HL-60/S4 (cell line): ENCODE measurements around the gene NAPSA.

Experiments
- in situ Hi-C: fragments of 300-500 bp; cut with MboI; formaldehyde crosslinking; loops from 2 replicates; pipeline ENCODE4 v1.14.3; 2022; ENCODE audit warnings: low sequenced_read_pairs

The NAPSA gene

DNA sequence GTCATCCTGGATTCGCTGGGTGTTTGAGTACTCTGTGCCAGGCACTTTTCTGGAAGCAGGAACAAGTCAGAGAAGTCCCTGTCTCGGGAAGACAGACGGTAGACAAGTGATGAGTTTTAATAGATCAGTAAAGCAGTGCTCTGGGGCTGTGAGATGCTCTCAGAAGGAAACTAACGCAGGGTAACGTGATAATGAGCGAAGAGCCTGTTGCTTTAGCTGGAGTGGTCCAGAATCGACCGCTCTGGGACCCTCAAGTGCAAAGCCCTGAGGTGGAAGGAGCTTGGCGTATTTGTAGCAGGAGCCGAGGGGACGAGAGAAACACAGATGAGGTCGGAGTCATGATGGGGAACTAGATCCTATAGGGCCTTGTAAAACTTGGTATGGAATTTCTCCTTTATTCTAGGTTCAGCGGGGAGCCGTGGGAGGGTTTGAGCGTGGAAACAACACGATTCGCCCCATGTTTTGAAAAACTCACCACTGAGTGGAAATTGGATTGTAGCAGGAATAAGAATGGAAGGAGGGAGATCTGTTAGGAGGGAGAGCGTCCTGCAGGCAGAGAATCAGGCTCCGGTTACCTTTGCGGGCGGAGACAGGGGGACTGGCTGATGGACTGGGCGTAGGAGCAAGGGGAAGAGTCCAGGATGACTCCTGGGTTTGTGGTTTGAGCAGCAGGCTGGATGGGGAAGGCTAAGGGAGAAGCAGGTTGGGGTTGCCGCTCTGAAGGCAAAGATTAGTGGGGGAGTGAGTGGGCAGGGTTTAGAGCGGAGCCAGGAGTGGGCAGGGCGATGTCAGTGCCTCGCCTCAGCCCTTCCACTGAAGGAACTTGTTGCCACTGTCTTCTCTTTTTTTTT, 19.5 kb upstream of the NAPSA start:
- in situ Hi-C loops, result no loop called here

GRCh38 chr19:50383852-50384684, 18.6 kb upstream of the NAPSA start, which contains the start of gene POLD1:
Gene POLD1, plus strand, starts transcription at chr19:50384347. Its CDS starts 14,505 bp downstream, at chr19:50398852.
- in situ Hi-C loops, result no loop called here

- in situ Hi-C loops, result no loop called here
Observed at GRCh38 chr19:50383001-50383851, 17.8 kb upstream of the NAPSA start.

DNA sequence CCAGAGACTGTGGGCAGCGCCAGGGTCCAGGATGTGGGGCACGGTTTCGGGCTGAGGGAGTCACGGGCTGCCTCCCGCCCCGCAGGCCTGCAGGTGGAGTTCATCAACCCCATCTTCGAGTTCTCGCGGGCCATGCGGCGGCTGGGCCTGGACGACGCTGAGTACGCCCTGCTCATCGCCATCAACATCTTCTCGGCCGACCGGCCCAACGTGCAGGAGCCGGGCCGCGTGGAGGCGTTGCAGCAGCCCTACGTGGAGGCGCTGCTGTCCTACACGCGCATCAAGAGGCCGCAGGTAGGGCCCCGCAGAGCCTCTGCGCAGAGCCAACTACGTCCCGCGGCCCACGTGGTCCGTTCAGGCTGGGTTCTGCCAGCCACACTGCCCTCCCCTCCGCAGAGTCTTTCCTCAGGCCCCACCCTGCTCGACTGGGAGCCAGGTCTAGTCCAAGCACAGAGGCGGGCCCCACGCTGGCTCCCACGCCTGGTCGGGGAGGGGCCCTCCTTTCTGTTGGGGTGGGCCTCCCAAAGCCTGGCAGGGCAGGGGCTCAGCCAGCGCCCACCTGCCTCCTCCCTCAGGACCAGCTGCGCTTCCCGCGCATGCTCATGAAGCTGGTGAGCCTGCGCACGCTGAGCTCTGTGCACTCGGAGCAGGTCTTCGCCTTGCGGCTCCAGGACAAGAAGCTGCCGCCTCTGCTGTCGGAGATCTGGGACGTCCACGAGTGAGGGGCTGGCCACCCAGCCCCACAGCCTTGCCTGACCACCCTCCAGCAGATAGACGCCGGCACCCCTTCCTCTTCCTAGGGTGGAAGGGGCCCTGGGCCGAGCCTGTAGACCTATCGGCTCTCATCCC, 16.7 kb upstream of the NAPSA start:
- in situ Hi-C loops, result no loop called here

- in situ Hi-C loops, result no loop called here
Observed at GRCh38 chr19:50380751-50381151, 15.3 kb upstream of the NAPSA start.

- in situ Hi-C loops, result no loop called here
Observed at GRCh38 chr19:50380137-50380536, 14.7 kb upstream of the NAPSA start.

DNA sequence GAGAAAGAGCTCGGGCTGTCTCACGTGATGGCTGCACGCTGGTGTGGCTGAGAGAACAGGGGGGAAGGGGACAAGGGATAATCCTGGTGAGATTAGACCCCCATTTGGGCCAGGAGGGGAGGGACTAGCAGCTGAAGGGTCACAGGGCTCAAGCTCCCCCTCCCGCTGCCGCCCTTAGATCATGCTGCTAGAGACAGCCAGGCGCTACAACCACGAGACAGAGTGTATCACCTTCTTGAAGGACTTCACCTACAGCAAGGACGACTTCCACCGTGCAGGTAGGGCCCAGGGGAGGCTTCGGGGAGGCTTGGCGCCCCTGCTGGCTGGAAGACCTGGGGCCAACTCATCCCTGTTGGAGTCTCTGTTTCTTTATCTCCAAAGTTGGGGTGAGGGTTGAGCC, 14.2 kb upstream of the NAPSA start:
- in situ Hi-C loops, result no loop called here

GRCh38 chr19:50378863-50379236, 13.4 kb upstream of the NAPSA start:
- in situ Hi-C loops, result no loop called here

DNA sequence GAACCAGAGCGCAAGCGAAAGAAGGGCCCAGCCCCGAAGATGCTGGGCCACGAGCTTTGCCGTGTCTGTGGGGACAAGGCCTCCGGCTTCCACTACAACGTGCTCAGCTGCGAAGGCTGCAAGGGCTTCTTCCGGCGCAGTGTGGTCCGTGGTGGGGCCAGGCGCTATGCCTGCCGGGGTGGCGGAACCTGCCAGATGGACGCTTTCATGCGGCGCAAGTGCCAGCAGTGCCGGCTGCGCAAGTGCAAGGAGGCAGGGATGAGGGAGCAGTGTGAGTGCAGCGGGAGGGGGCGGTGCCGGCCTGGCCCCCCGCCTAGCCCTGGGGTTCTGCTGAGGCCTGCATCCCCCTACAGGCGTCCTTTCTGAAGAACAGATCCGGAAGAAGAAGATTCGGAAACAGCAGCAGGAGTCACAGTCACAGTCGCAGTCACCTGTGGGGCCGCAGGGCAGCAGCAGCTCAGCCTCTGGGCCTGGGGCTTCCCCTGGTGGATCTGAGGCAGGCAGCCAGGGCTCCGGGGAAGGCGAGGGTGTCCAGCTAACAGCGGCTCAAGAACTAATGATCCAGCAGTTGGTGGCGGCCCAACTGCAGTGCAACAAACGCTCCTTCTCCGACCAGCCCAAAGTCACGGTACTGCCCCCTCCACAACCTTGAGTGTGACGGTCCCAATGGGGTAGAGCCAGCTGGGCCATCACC, 12.9 kb upstream of the NAPSA start:
- in situ Hi-C loops, result no loop called here

- in situ Hi-C loops, result no loop called here
Observed at GRCh38 chr19:50377517-50377916, 12.1 kb upstream of the NAPSA start.

- in situ Hi-C loops, result no loop called here
Observed at GRCh38 chr19:50377051-50377461, 11.6 kb upstream of the NAPSA start.

DNA sequence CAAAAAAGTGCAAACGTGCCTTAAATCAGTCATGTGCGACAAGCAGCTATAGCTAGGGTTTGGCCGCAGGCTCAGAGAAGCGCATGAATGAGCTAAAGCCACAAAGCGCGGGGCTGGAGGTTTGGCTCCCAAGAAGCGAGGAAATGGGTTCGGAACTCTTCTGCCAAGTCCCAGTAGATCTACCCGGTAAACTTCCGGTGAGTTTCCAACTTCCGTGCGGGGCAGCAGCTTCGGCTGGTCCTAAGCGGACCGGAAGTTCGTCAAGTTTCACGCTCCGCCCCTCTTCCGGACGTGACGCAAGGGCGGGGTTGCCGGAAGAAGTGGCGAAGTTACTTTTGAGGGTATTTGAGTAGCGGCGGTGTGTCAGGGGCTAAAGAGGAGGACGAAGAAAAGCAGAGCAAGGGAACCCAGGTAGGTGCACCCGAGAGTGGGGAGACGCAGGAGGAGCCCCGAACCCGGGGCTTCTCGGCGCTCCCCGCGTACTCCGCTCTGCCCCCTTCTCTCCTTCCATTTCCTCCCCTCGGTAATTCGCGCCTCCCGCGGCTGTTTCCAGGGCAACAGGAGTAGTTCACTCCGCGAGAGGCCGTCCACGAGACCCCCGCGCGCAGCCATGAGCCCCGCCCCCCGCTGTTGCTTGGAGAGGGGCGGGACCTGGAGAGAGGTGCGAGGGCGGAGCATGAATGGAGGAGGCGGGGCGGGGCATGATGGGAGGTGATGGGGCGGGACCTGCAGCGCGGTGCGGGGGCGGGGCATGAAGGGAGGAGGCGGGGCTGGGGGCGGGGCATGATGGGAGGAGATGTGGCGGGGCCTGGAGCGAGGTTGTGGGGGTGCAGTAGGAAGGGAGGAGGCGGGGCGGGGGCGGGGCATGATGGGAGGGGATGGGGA, 11.0 kb upstream of the NAPSA start, which contains the start of gene NR1H2:
NR1H2 (plus strand) TSS at position 292 of the 885 bp plus-strand sequence. CDS start 1,149 bp downstream, outside the sequence.
- in situ Hi-C loops, result no loop called here

GRCh38 chr19:50371914-50372475, 6.6 kb upstream of the NAPSA start:
- in situ Hi-C loops, result no loop called here

DNA sequence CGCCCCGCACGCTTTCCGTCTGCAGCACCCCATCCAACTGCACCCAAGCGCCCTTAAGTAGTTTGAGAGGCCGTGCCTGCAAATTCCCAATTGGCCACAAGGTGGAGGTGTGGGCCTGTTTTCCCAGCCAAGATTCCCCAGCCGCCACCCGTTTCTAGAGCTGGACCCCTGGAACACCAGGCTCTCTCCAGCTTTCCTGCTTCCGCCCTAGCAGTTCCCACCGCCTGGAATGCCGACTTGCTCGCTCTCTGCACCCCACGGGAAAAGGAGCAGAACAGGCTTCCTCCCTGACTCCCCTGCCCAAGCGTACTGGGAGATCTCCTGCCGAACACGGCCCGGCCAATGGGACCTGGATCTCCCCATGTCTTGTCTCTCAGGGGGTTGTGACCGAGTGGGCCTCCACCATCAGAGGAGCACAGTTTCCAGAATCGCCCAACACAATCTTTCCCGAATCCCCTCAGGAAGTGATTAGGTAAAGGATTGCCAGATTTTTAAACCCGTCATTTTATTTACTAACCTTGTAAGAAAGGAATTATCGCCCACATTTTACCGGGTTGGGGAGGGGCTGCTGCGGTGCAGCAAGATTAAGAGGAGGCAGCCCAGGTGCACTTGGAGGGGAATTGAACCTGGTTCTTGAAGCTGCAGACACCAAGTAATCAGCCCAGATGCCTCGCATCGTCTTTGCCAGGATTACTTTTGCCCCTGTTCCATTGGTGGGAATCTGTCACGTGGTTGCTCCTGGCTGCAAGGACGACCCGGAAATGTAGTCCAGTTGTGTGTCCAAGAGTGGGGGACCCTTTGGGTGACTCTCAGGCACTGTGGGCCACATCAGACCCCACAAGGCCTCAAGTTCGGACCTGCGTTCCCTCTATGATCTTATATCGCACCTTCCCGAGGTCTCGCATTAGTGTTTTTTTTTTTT, 3.5 kb upstream of the NAPSA start:
- in situ Hi-C loops, result loop anchor here (5.0 kb wide), 1 partner anchor 93 kb away; no protein-coding TSS in a partner anchor

DNA sequence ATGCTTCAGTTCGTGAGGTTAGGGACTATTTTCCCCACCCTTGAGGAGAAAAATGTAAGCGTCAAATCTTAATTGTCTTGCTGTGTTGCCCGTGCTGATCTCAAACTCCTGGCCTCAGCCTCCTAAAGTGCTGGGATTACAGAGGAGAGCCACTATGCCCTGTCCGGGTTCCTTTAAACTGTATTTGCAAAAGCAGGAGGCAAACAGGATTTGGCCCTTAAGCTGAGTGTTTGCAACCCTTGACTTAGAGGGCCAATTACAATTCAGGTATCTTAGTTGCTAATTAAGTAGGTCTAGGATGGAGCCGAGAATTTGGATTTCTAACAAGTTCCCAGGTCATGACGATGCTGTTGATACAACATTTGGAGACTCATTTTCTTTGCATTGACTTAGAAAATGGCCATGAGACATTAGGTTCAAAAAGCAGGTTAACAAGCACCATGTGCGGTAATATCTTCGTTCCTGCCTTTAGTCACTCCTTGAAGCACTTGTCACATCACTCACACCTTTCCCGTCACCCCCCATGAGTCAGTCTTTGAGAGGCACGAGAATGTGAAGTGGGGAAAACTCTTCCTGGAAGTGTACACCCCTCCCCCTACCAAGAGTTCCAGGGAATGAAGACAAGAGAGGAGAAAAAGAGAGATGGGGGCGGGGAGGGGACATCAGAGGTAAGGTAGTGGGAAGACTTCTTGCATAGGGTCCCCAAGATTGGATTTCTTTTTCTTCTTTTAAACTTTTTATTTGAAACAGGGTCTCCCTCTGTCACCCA, 2.6 kb downstream of the NAPSA start:
- in situ Hi-C loops, result no loop called here

- in situ Hi-C loops, result no loop called here
Observed at GRCh38 chr19:50362030-50362412, 3.4 kb downstream of the NAPSA start.
